CD4-positive, alpha-beta T cell treated with Interleukin-6 for 4 hours (primary cell): ENCODE measurements around the gene CRADD.
"Not testable (repeated sequence)": the region's sequence is repeated elsewhere in the genome, so short reads cannot be mapped to it uniquely, and the experiment has no call there.

Experiments used
- DNase-seq: peaks from one replicate; pipeline ENCODE4 v3.0.0-alpha.2; 2020; ENCODE audit warnings: mixed read lengths

The CRADD gene

DNA sequence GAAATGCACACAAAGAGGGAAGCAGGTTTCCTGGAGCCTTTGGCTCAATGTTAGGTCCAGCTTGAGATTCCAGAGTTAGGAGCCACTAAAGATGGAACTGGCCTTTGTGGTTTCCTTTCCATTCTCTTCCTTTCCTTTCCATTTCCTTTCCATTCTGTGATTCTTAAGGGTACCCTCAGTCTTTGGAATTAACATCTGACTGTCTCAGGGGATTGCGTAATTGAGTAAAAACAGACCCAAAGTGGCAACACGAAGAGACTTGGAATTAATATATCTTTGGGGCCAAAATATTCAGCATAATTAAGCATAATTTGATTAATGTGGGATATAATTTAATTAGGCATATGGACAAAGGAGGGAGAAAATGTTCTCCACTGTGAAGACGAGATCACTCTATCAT, 205.6 kb downstream of the CRADD start:
- DNase-seq: no peak

- no peak for DNase-seq
Measured at GRCh38 chr12:93883436-93884154, 206.4 kb downstream of the CRADD start.

- no peak for DNase-seq
Measured at GRCh38 chr12:93884794-93885460, 207.8 kb downstream of the CRADD start.

GRCh38 chr12:93885973-93886532, 208.9 kb downstream of the CRADD start:
- not testable (repeated sequence) for DNase-seq

- no peak for DNase-seq
Measured at GRCh38 chr12:93886533-93887511, 209.6 kb downstream of the CRADD start.

- DNase-seq: no peak
Measured at GRCh38 chr12:93888964-93889363, 211.8 kb downstream of the CRADD start.

GRCh38 chr12:93889516-93890212, 212.5 kb downstream of the CRADD start:
- DNase-seq: no peak

DNA sequence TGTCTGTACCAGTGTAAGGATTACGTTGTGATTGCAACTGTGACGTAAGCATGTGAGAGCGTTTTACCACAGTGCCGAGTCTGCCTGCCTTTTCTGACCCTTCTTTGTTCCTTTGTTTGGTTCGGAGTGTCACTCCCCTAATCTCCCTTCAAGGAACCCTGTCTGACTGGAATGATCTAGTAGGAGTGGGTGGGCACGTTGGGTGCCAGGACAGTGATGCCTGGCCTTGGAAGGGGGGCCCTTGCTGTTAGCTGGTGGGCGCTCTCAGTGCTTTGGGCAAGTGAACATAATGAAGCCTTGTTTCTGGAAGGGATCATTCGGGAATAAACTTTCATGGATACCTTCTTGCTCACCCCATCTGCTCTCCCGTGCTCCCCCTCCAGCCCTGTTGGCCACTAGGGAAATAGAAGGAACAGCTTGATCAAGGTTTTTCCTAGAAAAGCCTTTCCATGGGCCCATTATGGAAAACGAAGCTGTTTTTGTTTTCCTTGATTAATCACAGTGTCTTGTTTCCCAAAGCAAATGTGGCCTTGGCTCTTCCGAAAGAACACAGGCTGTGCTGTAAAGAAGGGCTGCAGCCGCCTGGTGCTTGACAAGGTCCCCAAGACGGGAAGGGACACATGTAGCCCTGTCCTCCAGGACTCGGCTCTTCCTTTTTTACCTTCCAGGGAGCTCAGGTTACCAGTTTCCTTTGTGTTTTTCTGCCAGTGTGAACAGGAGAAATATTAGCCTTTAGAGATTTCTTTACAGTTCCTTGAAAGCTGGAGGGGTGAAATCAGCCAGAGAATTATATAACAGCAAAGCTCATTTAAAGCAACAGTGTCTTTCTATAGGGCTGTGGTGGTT, 215.5 kb downstream of the CRADD start:
- no peak for DNase-seq

DNA sequence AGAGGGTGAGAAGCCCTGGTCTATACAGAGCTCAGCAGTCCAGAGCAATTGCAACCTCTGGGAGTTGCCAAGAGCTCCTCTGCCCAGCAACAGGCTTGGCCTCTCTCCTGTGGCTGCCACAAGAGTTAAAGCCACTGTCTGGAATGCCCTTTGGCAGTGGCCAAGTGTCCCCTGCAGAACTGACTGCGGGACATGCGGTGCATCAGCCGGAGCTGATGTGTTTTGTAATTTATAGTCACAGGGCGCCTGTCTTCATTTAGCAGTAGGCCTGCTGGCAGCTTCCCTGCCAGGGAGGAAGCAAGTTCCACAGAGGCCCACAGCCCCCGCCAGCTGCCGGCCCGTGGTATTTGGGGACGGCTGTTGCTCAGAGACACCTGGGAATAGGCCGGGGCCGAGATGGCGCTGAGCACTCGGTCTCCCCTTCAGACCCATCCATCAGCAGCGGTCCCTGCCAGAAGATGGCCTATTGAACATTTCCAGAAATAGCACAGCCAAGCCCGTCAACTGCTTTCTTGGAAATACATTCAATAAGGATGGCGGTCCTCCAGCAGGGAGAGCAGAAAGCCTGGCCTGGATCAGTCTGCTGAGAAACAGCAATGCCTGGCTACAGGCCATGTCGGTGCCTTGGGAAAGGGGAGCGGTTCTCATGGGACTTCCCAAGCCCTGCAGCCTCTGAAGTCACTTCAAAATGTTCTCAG, 217.4 kb downstream of the CRADD start:
- no peak for DNase-seq

DNA sequence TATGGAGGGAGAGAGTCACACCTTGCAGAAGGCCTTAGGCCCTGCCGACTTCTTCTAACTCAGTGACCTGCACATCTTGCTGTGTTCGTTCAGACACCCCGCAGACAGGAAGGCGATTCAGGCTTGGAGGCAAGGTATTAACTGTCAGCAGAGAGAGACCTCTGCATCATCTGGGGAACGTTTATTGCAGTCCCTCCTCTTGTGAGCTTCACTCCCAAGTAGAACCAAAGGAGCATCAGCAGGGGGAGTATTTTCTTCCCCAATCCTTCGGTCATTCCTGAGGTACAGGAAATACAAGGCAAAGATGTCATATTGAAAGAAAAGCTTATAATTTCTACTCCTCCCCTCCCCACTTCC, 217.9 kb downstream of the CRADD start:
- DNase-seq: no peak

- no peak for DNase-seq
Measured at GRCh38 chr12:93896427-93896826, 219.3 kb downstream of the CRADD start.

DNA sequence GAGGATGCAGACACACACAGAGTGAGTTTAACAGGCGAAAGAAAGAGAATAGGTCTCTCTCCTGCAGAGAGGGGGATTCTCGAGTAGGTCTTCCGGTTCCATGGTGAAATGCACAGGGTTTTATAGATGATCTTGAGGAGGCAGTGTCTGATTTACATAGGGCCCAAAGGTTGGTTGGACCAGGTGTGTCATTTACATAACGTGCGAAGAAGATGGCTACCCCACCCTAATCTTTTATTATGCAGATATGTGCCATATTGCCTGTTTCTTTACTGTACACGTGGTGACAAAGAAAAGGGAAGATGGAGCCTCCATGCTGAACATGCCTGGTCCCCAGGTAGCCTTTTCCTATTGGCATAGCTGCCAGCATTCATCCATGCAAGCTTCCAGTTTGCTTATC, 219.8 kb downstream of the CRADD start:
- no peak for DNase-seq

GRCh38 chr12:93901739-93902138, 224.6 kb downstream of the CRADD start:
- no peak for DNase-seq

- no peak for DNase-seq
Measured at GRCh38 chr12:93902192-93902591, 225.0 kb downstream of the CRADD start.

DNA sequence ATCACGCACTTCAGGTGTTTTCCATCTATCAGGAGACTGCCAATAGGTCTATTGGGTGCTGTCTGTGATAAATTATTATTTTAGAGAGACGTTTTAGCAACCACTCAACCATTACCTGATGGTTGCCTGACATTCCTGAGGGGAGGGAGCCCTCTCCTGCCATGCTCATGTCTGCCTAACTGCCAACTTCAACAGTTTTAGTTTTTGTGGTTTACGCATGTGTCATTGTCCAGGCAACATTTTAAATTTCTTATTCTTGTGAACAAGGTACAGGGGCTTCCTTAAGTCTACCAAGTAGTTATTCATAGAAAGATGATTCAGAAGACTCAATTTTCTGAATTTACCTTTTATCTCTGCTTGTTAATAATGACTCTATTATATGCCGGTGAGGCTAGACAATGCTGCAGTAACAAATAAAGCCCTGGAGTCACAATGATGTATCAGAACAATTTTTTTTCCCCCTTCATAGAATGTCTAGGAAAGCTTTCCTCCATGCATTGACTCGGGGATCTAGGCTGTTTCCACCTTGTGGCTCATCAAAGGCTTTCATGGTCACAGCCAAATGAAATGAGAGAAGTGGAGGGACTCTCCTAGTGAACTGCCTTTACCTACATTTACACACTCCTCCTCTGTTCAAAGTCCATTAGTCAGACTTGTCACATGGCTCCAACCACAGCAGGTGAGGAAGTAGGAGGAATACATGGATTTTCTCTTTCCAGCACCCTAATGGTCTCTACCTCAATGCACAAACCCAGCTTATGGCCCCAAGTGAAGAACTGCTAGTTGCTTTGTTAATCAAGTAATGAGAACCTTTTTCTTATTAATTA, 225.8 kb downstream of the CRADD start:
- no peak for DNase-seq

DNA sequence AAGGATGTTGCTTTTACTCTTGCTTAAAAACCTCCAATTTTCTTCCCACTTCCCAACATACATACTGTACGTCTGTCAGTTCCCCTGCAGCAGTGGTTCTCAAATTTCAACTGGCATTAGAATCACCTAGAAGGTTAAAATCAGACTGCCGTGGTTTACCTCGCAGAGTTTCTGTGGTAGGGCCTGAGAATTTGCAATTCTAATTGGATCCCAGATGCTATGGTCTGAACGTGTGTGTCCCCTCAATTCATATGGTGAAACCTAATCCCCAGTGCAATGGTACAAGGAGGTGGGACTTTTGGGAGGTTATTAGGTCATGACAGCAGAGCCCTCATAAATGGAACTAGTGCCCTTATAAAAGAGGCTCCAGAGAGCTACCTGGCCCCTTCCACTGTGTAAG, 226.9 kb downstream of the CRADD start:
- no peak for DNase-seq

- no peak for DNase-seq
Measured at GRCh38 chr12:93908264-93908663, 231.1 kb downstream of the CRADD start.

DNA sequence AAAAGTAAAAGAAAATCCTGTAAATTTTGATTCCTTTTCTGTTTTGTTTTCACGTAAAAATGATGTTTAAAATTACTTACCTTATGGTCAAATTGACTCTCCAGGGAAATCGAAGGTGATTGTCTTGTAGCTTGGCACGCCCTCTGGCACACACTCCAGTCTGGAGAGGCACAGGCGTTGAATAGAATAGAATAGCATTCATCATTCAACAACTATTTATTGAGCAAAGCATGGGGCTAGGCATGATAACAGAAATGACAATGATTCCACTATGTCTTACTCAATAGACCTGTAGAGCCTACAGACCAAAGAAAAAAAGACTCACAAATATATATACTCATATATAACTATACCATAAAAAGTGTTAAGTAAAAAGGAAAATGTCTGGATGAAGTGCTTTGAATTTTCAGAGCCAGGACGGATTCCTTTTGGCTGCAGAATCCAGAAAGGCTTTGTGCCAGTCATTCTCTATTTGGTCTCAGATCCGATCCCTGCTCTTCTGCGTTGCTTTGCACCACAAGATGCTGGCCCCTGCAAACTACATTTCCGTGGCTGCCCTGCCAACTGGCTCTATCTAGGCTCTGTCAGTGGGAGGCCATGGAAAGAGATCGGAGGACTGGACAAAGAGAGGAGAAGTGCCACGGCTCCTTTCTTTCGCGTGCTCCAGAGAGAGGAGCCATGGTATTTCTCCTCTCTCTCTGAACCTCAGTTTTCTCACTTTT, 231.8 kb downstream of the CRADD start:
- no peak for DNase-seq

DNA sequence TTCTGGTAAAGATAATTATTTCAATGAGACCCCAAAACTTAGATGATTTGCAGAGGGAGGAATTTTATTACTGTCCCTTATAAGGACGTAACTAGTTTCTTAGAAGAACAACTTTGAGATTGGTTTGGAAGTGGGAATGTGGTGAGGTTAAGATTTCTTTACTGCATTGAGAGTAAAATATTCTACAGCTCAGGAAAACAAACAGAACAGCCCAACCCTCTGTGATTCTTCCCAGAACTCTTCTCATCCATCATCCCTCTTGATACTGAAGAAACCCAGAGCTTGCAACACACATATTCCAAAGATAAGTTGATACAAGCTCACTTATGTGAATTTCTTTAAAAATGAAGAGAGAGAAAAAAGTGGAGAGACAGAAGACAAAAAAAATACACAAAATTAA, 234.2 kb downstream of the CRADD start:
- DNase-seq: no peak
